GM12878 (cell line): ENCODE data around the gene CHST8. TPM values are rescaled to one million over a fixed set of nuclear protein-coding genes. Genes with fewer than 3 reads are reported as not detected.

ENCODE experiments used
- ATAC-seq: fragments of 200-7000 bp; cut with Tn5 transposase; 3 replicates; pipeline ENCODE4 v1.9.1; 2020; ENCODE audit warnings: mild to moderate bottlenecking, moderate library complexity
- BruUV-seq: library from RNA; stranded (reverse); fragments of 400-500 nt; replicated peaks from 2 replicates; lab custom pipeline; 2021; lab: Mats Ljungman, UMichigan
- CTCF ChIA-PET: fragments of 300-600 bp; sonication (Branson Sonifier 250); formaldehyde crosslinking; extraction: SDS; loops from one replicate; lab custom pipeline; 2021; ENCODE audit warnings: inconsistent platforms; lab: Yijun Ruan, JAX
- POLR2A ChIA-PET: fragments of 350-600 bp; formaldehyde crosslinking; extraction: SDS; loops from one replicate; lab custom pipeline; 2021; ENCODE audit warnings: inconsistent platforms; lab: Charles Lee
- RAD21 ChIA-PET: fragments of 300-600 bp; sonication (Branson Sonifier 250); formaldehyde crosslinking; loops from one replicate; lab custom pipeline; 2023; ENCODE audit warnings: antibody characterized with exemption; ENCODE audit not compliant: unreplicated experiment; lab: Charles Lee
- SMC1A ChIA-PET: fragments of 300-600 bp; sonication (Branson Sonifier 250); formaldehyde crosslinking; loops from one replicate; lab custom pipeline; 2023; ENCODE audit not compliant: unreplicated experiment, uncharacterized antibody; lab: Charles Lee
- DNase-seq: peaks from one replicate; pipeline ENCODE4 v3.0.0-alpha.2; 2011; ENCODE audit warnings: low read depth, low spot score
- FAIRE-seq: peaks from 3 replicates; lab custom pipeline; 2011; peaks lifted over from hg19 to GRCh38; lab: Jason Lieb, UNC
- H2AFZ ChIP-seq: 2 replicates; pipeline ENCODE4 v1.6.0; 2011; ENCODE audit warnings: low read depth, low read length, control low read depth; ENCODE audit not compliant: control insufficient read depth
- H3K27ac ChIP-seq: 2 replicates; pipeline ENCODE4 v1.5.1; 2011; ENCODE audit warnings: control low read depth; ENCODE audit not compliant: control insufficient read depth, insufficient read depth
- H3K27me3 ChIP-seq, 2 experiments: replicated peaks in 1 of 2; 2 replicates each; pipeline versions ENCODE4 v1.6.0 to v1.6.1; 2011; ENCODE audit warnings: low read length in 1 of 2; ENCODE audit not compliant: control insufficient read depth in 2 of 2, insufficient read depth in 2 of 2
- H3K36me3 ChIP-seq, 2 experiments: 2 replicates each; pipeline ENCODE4 v1.5.1; 2011; ENCODE audit warnings: low read length in 1 of 2; ENCODE audit not compliant: control insufficient read depth in 2 of 2, insufficient read depth in 2 of 2
- H3K4me1 ChIP-seq: 2 replicates; pipeline ENCODE4 v1.6.1; 2011; ENCODE audit warnings: mild to moderate bottlenecking, low read length, moderate library complexity, mixed read lengths; ENCODE audit not compliant: control insufficient read depth, insufficient read depth
- H3K4me2 ChIP-seq: 2 replicates; pipeline ENCODE4 v1.6.0; 2011; ENCODE audit warnings: control low read depth; ENCODE audit not compliant: control insufficient read depth, insufficient read depth
- H3K4me3 ChIP-seq: fragments of 200-600 bp; sonication (generic); 2 replicates; pipeline ENCODE4 v1.5.1; 2016
- H3K79me2 ChIP-seq: 2 replicates; pipeline ENCODE4 v1.6.0; 2011; ENCODE audit warnings: low read length; ENCODE audit not compliant: control insufficient read depth, insufficient read depth
- H3K9ac ChIP-seq: 2 replicates; pipeline ENCODE4 v1.8.0; 2011; ENCODE audit warnings: low read length, control low read depth, mixed read lengths; ENCODE audit not compliant: control insufficient read depth, insufficient read depth
- H3K9me3 ChIP-seq: replicated peaks from 3 replicates; pipeline ENCODE4 v1.5.1; 2011; ENCODE audit warnings: mild to moderate bottlenecking, low read length; ENCODE audit not compliant: control insufficient read depth, insufficient read depth
- H4K20me1 ChIP-seq: 2 replicates; pipeline ENCODE4 v1.6.0; 2011; ENCODE audit not compliant: control insufficient read depth, insufficient read depth
- ESRRA ChIP-seq: IDR thresholded peaks from 2 replicates; pipeline ENCODE4 v1.6.1; 2012; ENCODE audit warnings: mild to moderate bottlenecking, low read length, improper control_type of control experiment
- ETV6 ChIP-seq, 2 experiments: fragments of 450-650 bp in 1 of 2; IDR thresholded peaks in 1 of 2; conservative IDR thresholded peaks in 1 of 2; 2 replicates each; pipeline ENCODE4 v1.6.1; 2014; ENCODE audit warnings: antibody characterized with exemption in 1 of 2, borderline replicate concordance in 1 of 2, low read depth in 1 of 2, mild to moderate bottlenecking in 1 of 2, moderate library complexity in 1 of 2
- FOS ChIP-seq: IDR thresholded peaks from 3 replicates; pipeline ENCODE4 v1.6.1; 2011; ENCODE audit warnings: borderline replicate concordance; ENCODE audit not compliant: insufficient read length; ENCODE audit errors: extremely low read depth
- HDAC6 ChIP-seq: fragments of 200-600 bp; sonication (generic); IDR thresholded peaks from one replicate; pipeline ENCODE4 v1.8.0; 2017; ENCODE audit warnings: antibody characterized with exemption; ENCODE audit not compliant: unreplicated experiment
- MTA2 ChIP-seq: fragments of 450-650 bp; IDR thresholded peaks from 2 replicates; pipeline ENCODE4 v1.6.1; 2016; ENCODE audit warnings: low read depth, mild to moderate bottlenecking, moderate library complexity
- NFIC ChIP-seq: IDR thresholded peaks from 2 replicates; pipeline ENCODE4 v1.6.1; 2012; ENCODE audit warnings: low read depth, mild to moderate bottlenecking, inconsistent platforms, low read length, moderate library complexity
- RUNX3 ChIP-seq: IDR thresholded peaks from 2 replicates; pipeline ENCODE4 v1.6.1; 2012; ENCODE audit warnings: low read length, inconsistent platforms
- ZNF274 ChIP-seq: IDR thresholded peaks from one replicate; pipeline ENCODE4 v1.8.0; 2011; ENCODE audit not compliant: insufficient read length, insufficient read depth
- WGBS: methylation state at CpG from one replicate; pipeline ENCODE4 v1.1.6; 2016; ENCODE audit warnings: low lambda C conversion rate; ENCODE audit not compliant: insufficient replicate concordance, insufficient coverage; ENCODE audit errors: missing lambda C conversion rate; 5-methylcytosine and 5-hydroxymethylcytosine counted together
- in situ Hi-C: fragments of 300-500 bp; cut with MboI; formaldehyde crosslinking; loops from 9 replicates; pipeline ENCODE4 v1.14.3; 2018; ENCODE audit warnings: mixed read lengths
- intact Hi-C: fragments of 100-400 bp; cut with micrococcal nuclease; formaldehyde crosslinking; loops from one replicate; pipeline ENCODE4 v1.14.2; 2022; ENCODE audit not compliant: unreplicated experiment
- polyA plus RNA-seq, 11 experiments: library from polyadenylated mRNA; depleted of rRNA in 4 of 11; unstranded in 6 of 11; stranded (reverse) in 5 of 11; fragments of >200 nt; fragmentation: Nextera tagmentation in 4 of 11; fragmentation: Illumina TruSeq in 1 of 11; extraction: Ambion mirVana in 4 of 11; extraction: Trizol in 1 of 11; gene quantifications; 1 replicate in 1 of 11; 2 replicates in 10 of 11; pipeline versions ENCODE4 v1.2.1 to v1.2.3, GENCODE V29; 2011 to 2016; ENCODE audit warnings: inconsistent platforms in 2 of 11, missing spikeins in 2 of 11, low read depth in 1 of 11
- total RNA-seq, 4 experiments: library from RNA; depleted of rRNA in 3 of 4; stranded (reverse); fragments of >200 nt in 3 of 4; fragmentation: Illumina TruSeq in 1 of 4; extraction: Trizol in 1 of 4; gene quantifications; 2 replicates each; pipeline versions ENCODE4 v1.2.1 to v1.2.3, GENCODE V29; 2013 to 2021
- TF ChIP-seq, protein P1 (sequence below): fragments of 450-650 bp; IDR thresholded peaks from 2 replicates; pipeline ENCODE4 v1.6.1; 2017; ENCODE audit warnings: mild to moderate bottlenecking, moderate library complexity
- TF ChIP-seq, protein P2 (sequence below): IDR thresholded peaks from 2 replicates; pipeline ENCODE4 v1.6.1; 2011; ENCODE audit warnings: mild to moderate bottlenecking, low read depth, low read length, moderate library complexity; ENCODE audit not compliant: insufficient replicate concordance
- TF ChIP-seq, protein P3 (sequence below): fragments of 450-650 bp; IDR thresholded peaks from 2 replicates; pipeline ENCODE4 v1.6.1; 2018; ENCODE audit warnings: borderline replicate concordance, mild to moderate bottlenecking; ENCODE audit not compliant: partially characterized antibody
- TF ChIP-seq, protein P4 (sequence below): fragments of 450-650 bp; formaldehyde crosslinking; IDR thresholded peaks from 2 replicates; pipeline ENCODE4 v1.5.0; 2022; ENCODE audit warnings: mild to moderate bottlenecking, missing genetic modification characterization

CHST8 gene
- total and polyA plus RNA-seq, 10 of the 15 experiments (the other 5 are each of a cell fraction or from before 2014, with no cell fraction given), result 0.06 TPM; not detected in 9

DNA sequence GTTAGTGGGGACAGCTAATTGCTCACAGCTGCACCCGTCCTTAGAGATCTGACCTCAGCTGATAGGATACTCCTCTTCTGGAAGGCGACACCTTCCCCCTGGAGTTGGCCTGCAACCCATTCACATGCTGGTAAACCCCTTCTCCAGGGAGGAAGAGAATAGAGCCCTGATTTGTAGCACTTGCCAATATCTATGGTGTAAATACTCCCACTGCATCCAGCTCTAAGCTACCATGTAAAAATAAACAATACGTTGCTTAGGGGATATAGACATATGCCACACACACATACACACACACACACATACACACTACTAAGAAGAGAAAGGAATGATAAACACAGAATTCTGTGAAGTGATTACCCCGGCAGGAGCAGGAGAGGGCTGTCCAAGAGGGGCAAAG, 125.5 kb downstream of the CHST8 start:
- WGBS, result 10% methylated on average over 4 of the region's 4 CpGs

More for the DNA sequence above, 125.5 kb downstream of the CHST8 start:
- Histone ChIP-seq H4K20me1 (no peaks in the 10 kb centered on the region), H3K4me2 (no peak overlapping the region), H3K4me1 (no peaks in the 10 kb centered on the region), H3K9me3 (no peaks in the 10 kb centered on the region), H3K27ac (no peak overlapping the region), H2AFZ (no peak overlapping the region), H3K4me3 (no peak overlapping the region), H3K79me2 (no peaks in the 10 kb centered on the region), H3K36me3 (no peaks in the 10 kb centered on the region), H3K27me3 (no peaks in the 10 kb centered on the region), H3K9ac (no peak overlapping the region)
- DNase-seq, result no peak
- BruUV-seq, result no TSS peak
- no peak for ATAC-seq
- in situ Hi-C loops (no loop called here), intact Hi-C loops (no loop called here)
- ChIA-PET SMC1A (interaction anchor here (1.2 kb wide), 1 partner anchor 10 kb away, joined by 3 read pairs; no protein-coding TSS in a partner anchor), RAD21 (no interaction called here), CTCF (interaction anchor here (0.8 kb wide), 1 partner anchor 30 kb away, joined by 6 read pairs; no protein-coding TSS in a partner anchor), POLR2A (no interaction called here)
- TF ChIP-seq ZNF274, result no peak
- no peak for TF ChIP-seq NFIC
- no peak for TF ChIP-seq MTA2
- TF ChIP-seq, protein P1, sequence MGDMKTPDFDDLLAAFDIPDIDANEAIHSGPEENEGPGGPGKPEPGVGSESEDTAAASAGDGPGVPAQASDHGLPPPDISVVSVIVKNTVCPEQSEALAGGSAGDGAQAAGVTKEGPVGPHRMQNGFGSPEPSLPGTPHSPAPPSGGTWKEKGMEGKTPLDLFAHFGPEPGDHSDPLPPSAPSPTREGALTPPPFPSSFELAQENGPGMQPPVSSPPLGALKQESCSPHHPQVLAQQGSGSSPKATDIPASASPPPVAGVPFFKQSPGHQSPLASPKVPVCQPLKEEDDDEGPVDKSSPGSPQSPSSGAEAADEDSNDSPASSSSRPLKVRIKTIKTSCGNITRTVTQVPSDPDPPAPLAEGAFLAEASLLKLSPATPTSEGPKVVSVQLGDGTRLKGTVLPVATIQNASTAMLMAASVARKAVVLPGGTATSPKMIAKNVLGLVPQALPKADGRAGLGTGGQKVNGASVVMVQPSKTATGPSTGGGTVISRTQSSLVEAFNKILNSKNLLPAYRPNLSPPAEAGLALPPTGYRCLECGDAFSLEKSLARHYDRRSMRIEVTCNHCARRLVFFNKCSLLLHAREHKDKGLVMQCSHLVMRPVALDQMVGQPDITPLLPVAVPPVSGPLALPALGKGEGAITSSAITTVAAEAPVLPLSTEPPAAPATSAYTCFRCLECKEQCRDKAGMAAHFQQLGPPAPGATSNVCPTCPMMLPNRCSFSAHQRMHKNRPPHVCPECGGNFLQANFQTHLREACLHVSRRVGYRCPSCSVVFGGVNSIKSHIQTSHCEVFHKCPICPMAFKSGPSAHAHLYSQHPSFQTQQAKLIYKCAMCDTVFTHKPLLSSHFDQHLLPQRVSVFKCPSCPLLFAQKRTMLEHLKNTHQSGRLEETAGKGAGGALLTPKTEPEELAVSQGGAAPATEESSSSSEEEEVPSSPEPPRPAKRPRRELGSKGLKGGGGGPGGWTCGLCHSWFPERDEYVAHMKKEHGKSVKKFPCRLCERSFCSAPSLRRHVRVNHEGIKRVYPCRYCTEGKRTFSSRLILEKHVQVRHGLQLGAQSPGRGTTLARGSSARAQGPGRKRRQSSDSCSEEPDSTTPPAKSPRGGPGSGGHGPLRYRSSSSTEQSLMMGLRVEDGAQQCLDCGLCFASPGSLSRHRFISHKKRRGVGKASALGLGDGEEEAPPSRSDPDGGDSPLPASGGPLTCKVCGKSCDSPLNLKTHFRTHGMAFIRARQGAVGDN, result no peak
- TF ChIP-seq RUNX3, result no peak
- TF ChIP-seq, protein P2, sequence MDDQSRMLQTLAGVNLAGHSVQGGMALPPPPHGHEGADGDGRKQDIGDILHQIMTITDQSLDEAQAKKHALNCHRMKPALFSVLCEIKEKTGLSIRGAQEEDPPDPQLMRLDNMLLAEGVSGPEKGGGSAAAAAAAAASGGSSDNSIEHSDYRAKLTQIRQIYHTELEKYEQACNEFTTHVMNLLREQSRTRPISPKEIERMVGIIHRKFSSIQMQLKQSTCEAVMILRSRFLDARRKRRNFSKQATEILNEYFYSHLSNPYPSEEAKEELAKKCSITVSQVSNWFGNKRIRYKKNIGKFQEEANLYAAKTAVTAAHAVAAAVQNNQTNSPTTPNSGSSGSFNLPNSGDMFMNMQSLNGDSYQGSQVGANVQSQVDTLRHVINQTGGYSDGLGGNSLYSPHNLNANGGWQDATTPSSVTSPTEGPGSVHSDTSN, result no peak
- TF ChIP-seq HDAC6, result no peak
- no peak for TF ChIP-seq ETV6 (conservative IDR thresholded peaks at IDR 0.05 in 1 of 2, IDR thresholded peaks at IDR 0.05 in 1 of 2; ENCODE audit: borderline replicate concordance in 1 of 2, low read depth in 1 of 2)
- no peak for TF ChIP-seq ESRRA
- TF ChIP-seq, protein P3, sequence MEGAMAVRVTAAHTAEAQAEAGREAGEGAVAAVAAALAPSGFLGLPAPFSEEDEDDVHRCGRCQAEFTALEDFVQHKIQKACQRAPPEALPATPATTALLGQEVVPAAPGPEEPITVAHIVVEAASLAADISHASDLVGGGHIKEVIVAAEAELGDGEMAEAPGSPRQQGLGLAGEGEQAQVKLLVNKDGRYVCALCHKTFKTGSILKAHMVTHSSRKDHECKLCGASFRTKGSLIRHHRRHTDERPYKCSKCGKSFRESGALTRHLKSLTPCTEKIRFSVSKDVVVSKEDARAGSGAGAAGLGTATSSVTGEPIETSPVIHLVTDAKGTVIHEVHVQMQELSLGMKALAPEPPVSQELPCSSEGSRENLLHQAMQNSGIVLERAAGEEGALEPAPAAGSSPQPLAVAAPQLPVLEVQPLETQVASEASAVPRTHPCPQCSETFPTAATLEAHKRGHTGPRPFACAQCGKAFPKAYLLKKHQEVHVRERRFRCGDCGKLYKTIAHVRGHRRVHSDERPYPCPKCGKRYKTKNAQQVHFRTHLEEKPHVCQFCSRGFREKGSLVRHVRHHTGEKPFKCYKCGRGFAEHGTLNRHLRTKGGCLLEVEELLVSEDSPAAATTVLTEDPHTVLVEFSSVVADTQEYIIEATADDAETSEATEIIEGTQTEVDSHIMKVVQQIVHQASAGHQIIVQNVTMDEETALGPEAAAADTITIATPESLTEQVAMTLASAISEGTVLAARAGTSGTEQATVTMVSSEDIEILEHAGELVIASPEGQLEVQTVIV, result no peak
- TF ChIP-seq, protein P4, sequence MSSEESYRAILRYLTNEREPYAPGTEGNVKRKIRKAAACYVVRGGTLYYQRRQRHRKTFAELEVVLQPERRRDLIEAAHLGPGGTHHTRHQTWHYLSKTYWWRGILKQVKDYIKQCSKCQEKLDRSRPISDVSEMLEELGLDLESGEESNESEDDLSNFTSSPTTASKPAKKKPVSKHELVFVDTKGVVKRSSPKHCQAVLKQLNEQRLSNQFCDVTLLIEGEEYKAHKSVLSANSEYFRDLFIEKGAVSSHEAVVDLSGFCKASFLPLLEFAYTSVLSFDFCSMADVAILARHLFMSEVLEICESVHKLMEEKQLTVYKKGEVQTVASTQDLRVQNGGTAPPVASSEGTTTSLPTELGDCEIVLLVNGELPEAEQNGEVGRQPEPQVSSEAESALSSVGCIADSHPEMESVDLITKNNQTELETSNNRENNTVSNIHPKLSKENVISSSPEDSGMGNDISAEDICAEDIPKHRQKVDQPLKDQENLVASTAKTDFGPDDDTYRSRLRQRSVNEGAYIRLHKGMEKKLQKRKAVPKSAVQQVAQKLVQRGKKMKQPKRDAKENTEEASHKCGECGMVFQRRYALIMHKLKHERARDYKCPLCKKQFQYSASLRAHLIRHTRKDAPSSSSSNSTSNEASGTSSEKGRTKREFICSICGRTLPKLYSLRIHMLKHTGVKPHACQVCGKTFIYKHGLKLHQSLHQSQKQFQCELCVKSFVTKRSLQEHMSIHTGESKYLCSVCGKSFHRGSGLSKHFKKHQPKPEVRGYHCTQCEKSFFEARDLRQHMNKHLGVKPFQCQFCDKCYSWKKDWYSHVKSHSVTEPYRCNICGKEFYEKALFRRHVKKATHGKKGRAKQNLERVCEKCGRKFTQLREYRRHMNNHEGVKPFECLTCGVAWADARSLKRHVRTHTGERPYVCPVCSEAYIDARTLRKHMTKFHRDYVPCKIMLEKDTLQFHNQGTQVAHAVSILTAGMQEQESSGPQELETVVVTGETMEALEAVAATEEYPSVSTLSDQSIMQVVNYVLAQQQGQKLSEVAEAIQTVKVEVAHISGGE (CRISPR knock-in tag), result no peak
- no peak for TF ChIP-seq FOS
- no peak for FAIRE-seq
